ENCODE measurements around the gene AP3M1. TPM values are rescaled to one million over a fixed set of nuclear protein-coding genes. Genes with fewer than 3 reads are reported as not detected.

The AP3M1 gene
- polyA plus RNA-seq, 2 of the 4 experiments (the other 2 are of a cell fraction) = 39.0 to 83.0 TPM

- no peak for ATAC-seq
- no peak overlapping the region for H3K27ac ChIP-seq
- POLR2A ChIA-PET = interaction anchor here (0.6 kb wide), 1 partner anchor 12 kb away, joined by 3 read pairs; no protein-coding TSS in a partner anchor
Observed at GRCh38 chr10:74099836-74100235, 50.8 kb downstream of the AP3M1 start.

GRCh38 chr10:74099420-74099819 lies 51.2 kb downstream of the AP3M1 start:
- no peak overlapping the region for H3K4me3 ChIP-seq
- H3K4me2 ChIP-seq = no peak overlapping the region
- ChIA-PET CTCF (interaction anchor here (1.1 to 3.8 kb wide), 8 partner anchors 8 to 251 kb away, joined by 3 to 18 read pairs (median 6); no protein-coding TSS in a partner anchor), POLR2A (no interaction called here)
- ATAC-seq (no peak), DNase-seq (ENCODE audit: low read depth in 1 of 2, low spot score in 1 of 2) (no peak), FAIRE-seq (no peak)
- H3K9me3 ChIP-seq = no peaks in the 10 kb centered on the region
- WGBS (ENCODE audit: missing lambda C conversion rate) = 89% methylated on average over 3 of the region's 3 CpGs
- peaks cover 9% of the 10 kb centered on the region; the same call in 2 of the 3 replicates for H3K4me1 ChIP-seq
- no peak overlapping the region for H3K27ac ChIP-seq
- no peak for TF ChIP-seq RARB (CRISPR knock-in tag; IDR thresholded peaks at IDR 0.05)
- no peak for TF ChIP-seq KDM5A (IDR thresholded peaks at IDR 0.05)
- TF ChIP-seq JUNB (IDR thresholded peaks at IDR 0.05) = no peak
- no peak for TF ChIP-seq MAFK (IDR thresholded peaks at IDR 0.05; ENCODE audit: partially characterized antibody)
- TF ChIP-seq ELK1 (IDR thresholded peaks at IDR 0.05; ENCODE audit: low read depth, low read length) = no peak
- no peak for TF ChIP-seq CEBPB (IDR thresholded peaks at IDR 0.05)
- TF ChIP-seq HES2 (IDR thresholded peaks at IDR 0.05) = no peak
- TF ChIP-seq FOSB (CRISPR knock-in tag; IDR thresholded peaks at IDR 0.05) = no peak
- no peak for TF ChIP-seq REST (IDR thresholded peaks at IDR 0.05)
- no peak for TF ChIP-seq MYC (IDR thresholded peaks at IDR 0.05; ENCODE audit: borderline replicate concordance, low read length)
- no peak for TF ChIP-seq MAX (IDR thresholded peaks at IDR 0.05)
- TF ChIP-seq CTCF (IDR thresholded peaks at IDR 0.05) = no peak
- no peak for TF ChIP-seq EP300 (IDR thresholded peaks at IDR 0.05)
- no peak for TF ChIP-seq FOXS1 (CRISPR knock-in tag; IDR thresholded peaks at IDR 0.05)
- TF ChIP-seq HEYL (CRISPR knock-in tag; IDR thresholded peaks at IDR 0.05) = no peak

More at GRCh38 chr10:74099836-74100235, 50.8 kb downstream of the AP3M1 start:
- H3K9me3 ChIP-seq = no peaks in the 10 kb centered on the region
- H3K4me1 ChIP-seq = peaks cover 9% of the 10 kb centered on the region; the same call in 2 of the 3 replicates
- no peak overlapping the region for H3K4me2 ChIP-seq
- no peak for TF ChIP-seq HES2 (IDR thresholded peaks at IDR 0.05)
- TF ChIP-seq CEBPB (IDR thresholded peaks at IDR 0.05) = no peak
- no peak for TF ChIP-seq KDM1A (IDR thresholded peaks at IDR 0.05; ENCODE audit: low read depth)
- no peak for TF ChIP-seq FOSL2 (IDR thresholded peaks at IDR 0.05)
- TF ChIP-seq FOSL2 (CRISPR knock-in tag; IDR thresholded peaks at IDR 0.05) = no peak
- TF ChIP-seq CBX2 (IDR thresholded peaks at IDR 0.05; ENCODE audit: borderline replicate concordance, low read depth) = no peak
- no peak for TF ChIP-seq FOXS1 (CRISPR knock-in tag; IDR thresholded peaks at IDR 0.05)
- TF ChIP-seq EHF (CRISPR knock-in tag; IDR thresholded peaks at IDR 0.05) = no peak
- no peak for TF ChIP-seq MAZ (IDR thresholded peaks at IDR 0.05; ENCODE audit: borderline replicate concordance, low read depth, low read length)
- no peak for TF ChIP-seq TFCP2L1 (CRISPR knock-in tag; IDR thresholded peaks at IDR 0.05)
- TF ChIP-seq EP300 (IDR thresholded peaks at IDR 0.05) = no peak
- no peak for TF ChIP-seq ESRRA (IDR thresholded peaks at IDR 0.05; ENCODE audit: borderline replicate concordance, low read length)
- TF ChIP-seq CHD2 (IDR thresholded peaks at IDR 0.05; ENCODE audit: low read length, partially characterized antibody) = no peak
- no peak for TF ChIP-seq RFX5 (IDR thresholded peaks at IDR 0.05)
- TF ChIP-seq NFE2L2 (conservative IDR thresholded peaks at IDR 0.05; ENCODE audit: low read length) = no peak
- no peak for TF ChIP-seq BCL3 (IDR thresholded peaks at IDR 0.05)
- no peak for TF ChIP-seq ATOH8 (CRISPR knock-in tag; IDR thresholded peaks at IDR 0.05; ENCODE audit: low read depth)
- H3K4me3 ChIP-seq = no peak overlapping the region
- CTCF ChIA-PET = interaction anchor here (0.7 to 3.8 kb wide), 8 partner anchors 10 to 253 kb away, joined by 3 to 18 read pairs (median 6); no protein-coding TSS in a partner anchor
- FAIRE-seq (no peak), DNase-seq (ENCODE audit: low read depth in 1 of 2, low spot score in 1 of 2) (no peak)
- WGBS (ENCODE audit: missing lambda C conversion rate) = 92% methylated on average over 3 of the region's 3 CpGs
